Measurements from ENCODE around the gene ADAM30.

Gene ADAM30

GRCh38 chr1:119878171-119878570, 18.1 kb downstream of the ADAM30 start:
- no peak overlapping the region for H3K4me3 ChIP-seq (ENCODE audit: low read depth, low read length)
- DNase-seq (ENCODE audit: low read depth): no peak
- TF ChIP-seq, protein P1, sequence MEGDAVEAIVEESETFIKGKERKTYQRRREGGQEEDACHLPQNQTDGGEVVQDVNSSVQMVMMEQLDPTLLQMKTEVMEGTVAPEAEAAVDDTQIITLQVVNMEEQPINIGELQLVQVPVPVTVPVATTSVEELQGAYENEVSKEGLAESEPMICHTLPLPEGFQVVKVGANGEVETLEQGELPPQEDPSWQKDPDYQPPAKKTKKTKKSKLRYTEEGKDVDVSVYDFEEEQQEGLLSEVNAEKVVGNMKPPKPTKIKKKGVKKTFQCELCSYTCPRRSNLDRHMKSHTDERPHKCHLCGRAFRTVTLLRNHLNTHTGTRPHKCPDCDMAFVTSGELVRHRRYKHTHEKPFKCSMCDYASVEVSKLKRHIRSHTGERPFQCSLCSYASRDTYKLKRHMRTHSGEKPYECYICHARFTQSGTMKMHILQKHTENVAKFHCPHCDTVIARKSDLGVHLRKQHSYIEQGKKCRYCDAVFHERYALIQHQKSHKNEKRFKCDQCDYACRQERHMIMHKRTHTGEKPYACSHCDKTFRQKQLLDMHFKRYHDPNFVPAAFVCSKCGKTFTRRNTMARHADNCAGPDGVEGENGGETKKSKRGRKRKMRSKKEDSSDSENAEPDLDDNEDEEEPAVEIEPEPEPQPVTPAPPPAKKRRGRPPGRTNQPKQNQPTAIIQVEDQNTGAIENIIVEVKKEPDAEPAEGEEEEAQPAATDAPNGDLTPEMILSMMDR (IDR thresholded peaks at IDR 0.05; ENCODE audit: insufficient read depth, low read depth, low read length, missing control alignments): no peak

DNA sequence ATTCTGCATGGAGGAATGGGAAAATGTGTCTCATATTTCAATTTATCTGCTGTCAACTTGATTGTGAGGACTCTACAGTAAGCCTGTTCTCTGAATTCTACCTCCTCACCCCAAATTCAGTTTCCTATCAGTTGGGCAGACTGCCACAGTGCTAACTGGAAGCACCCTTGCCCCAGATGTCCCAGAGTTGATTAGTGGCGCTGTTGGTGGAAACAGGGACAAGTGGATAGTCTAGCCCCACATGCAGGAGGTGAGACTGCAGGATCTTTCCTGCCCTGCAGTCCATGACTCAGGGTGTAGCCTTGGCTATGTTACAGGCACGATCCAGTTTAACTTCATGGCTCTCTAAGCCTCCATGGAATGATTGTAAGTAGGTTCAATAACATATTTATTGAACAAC, 22.1 kb downstream of the ADAM30 start:
- DNase-seq (ENCODE audit: low read depth): no peak
- H3K4me3 ChIP-seq (ENCODE audit: low read depth, low read length): no peak overlapping the region
- TF ChIP-seq, protein P1 (IDR thresholded peaks at IDR 0.05; ENCODE audit: insufficient read depth, low read depth, low read length, missing control alignments): no peak

GRCh38 chr1:119873135-119874015, 22.9 kb downstream of the ADAM30 start:
- DNase-seq (ENCODE audit: low read depth): no peak
- no peak overlapping the region for H3K4me3 ChIP-seq (ENCODE audit: low read depth, low read length)
- TF ChIP-seq, protein P1 (IDR thresholded peaks at IDR 0.05; ENCODE audit: insufficient read depth, low read depth, low read length, missing control alignments): no peak

DNA sequence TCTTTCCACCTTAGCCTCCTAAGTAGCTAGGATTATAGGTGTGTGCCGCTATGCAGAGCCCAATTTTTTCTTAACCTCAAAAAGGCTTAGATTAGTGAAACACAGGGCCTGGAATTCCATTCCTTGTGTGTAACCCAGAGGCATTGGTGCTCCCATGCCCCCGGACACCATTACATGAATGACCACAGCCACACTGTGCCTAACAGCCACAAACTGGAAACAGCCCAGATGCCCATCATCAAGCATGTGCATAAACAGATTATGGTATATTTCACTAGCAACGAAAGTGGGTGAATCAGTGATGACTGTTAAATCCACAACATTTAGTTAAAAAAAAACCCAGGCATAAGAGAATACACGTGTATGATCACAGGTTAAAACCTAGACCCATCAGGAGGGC, 24.4 kb downstream of the ADAM30 start:
- DNase-seq (ENCODE audit: low read depth): no peak
- TF ChIP-seq, protein P1 (IDR thresholded peaks at IDR 0.05; ENCODE audit: insufficient read depth, low read depth, low read length, missing control alignments): no peak
- H3K4me3 ChIP-seq (ENCODE audit: low read depth, low read length): no peak overlapping the region

DNA sequence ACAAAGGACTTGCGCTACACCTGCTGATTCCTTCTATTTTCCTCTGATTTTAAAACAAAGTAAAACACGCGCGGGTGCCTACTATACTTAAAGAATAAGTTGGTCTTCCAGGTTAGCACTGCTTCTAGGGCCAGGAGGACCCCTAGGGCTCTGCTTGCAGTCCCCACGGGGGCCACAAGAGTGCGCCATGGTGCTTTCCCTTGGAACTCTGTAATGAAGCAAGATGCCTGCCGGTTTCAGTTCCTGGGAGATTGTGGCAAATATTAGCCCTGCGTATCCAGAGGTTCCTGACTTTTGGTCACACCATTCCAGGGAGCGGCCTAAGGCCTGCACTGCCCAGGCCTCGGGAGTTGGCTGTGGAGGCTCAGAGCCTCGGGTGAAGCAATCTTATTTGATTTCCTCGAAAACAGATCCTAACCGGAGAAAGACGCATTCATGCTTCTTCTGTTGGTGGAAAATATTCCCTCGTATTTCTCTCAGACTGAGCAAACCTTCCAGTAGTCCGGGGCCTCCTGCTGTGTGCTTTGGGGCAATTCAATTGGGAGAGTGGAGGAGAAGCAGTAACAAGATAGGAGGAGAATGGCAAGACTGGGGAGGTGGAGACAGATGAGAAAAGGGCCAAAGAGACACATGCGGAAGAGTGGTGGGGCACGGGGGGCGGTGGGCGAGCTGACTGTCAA, 25.3 kb downstream of the ADAM30 start:
- TF ChIP-seq, protein P1 (IDR thresholded peaks at IDR 0.05; ENCODE audit: insufficient read depth, low read depth, low read length, missing control alignments): peak; percentile 87
- H3K4me3 ChIP-seq (ENCODE audit: low read depth, low read length): no peak overlapping the region
- DNase-seq (ENCODE audit: low read depth): peak; percentile 59

GRCh38 chr1:119869995-119870394, 26.3 kb downstream of the ADAM30 start:
- TF ChIP-seq, protein P1 (IDR thresholded peaks at IDR 0.05; ENCODE audit: insufficient read depth, low read depth, low read length, missing control alignments): no peak
- H3K4me3 ChIP-seq (ENCODE audit: low read depth, low read length): no peak overlapping the region
- no peak for DNase-seq (ENCODE audit: low read depth)

Data from GM12865 (cell line).